ENCODE results near the gene GRM7. TPM values are rescaled to one million over a fixed set of nuclear protein-coding genes. Genes with fewer than 3 reads are reported as not detected.

The GRM7 gene
- total and polyA plus RNA-seq, 4 donors: 0.08 to 0.33 TPM; not detected in 2

GRCh38 chr3:7632305-7632704 lies 771.4 kb downstream of the GRM7 start:
- no peak overlapping the region for H3K27ac ChIP-seq (ENCODE audit: low read depth in 1 of 2, low read length in 2 of 2)
- H3K9me3 ChIP-seq (ENCODE audit: control insufficient read depth in 4 of 4, low read length in 3 of 4): no peaks in the 10 kb centered on the region
- H3K4me3 ChIP-seq (ENCODE audit: low read depth in 1 of 3, low read length in 3 of 3): no peak overlapping the region
- no peaks in the 10 kb centered on the region for H3K36me3 ChIP-seq (ENCODE audit: control insufficient read depth in 4 of 4, insufficient read depth in 3 of 4, low read depth in 1 of 4, low read length in 3 of 4)
- no peak overlapping the region for H3K9ac ChIP-seq (ENCODE audit: low read depth in 1 of 2, low read length in 2 of 2)
- TF ChIP-seq REST (IDR thresholded peaks at IDR 0.05) (no peak), CTCF (IDR thresholded peaks at IDR 0.05; ENCODE audit: low read depth, low read length, missing input control) (no peak), NR2F2 (IDR thresholded peaks at IDR 0.05) (no peak), FOXA1 (IDR thresholded peaks at IDR 0.05) (no peak), ZBTB33 (IDR thresholded peaks at IDR 0.05) (no peak)
- peaks cover 2 to 12% (median 10%) of the 10 kb centered on the region in 4 donors for H3K4me1 ChIP-seq (ENCODE audit: control insufficient read depth in 4 of 4, insufficient read depth in 4 of 4, low read length in 3 of 4)
- no peak for DNase-seq (ENCODE audit: low spot score)
- H3K27me3 ChIP-seq (ENCODE audit: control insufficient read depth in 4 of 4, insufficient read depth in 4 of 4, low read length in 3 of 4): no peaks in the 10 kb centered on the region

- no peaks in the 10 kb centered on the region for H3K36me3 ChIP-seq (ENCODE audit: control insufficient read depth in 4 of 4, insufficient read depth in 3 of 4, low read depth in 1 of 4, low read length in 3 of 4)
- 62% methylated on average over 5 of the region's 5 CpGs for WGBS
- DNase-seq (ENCODE audit: low spot score): no peak
- no peak overlapping the region for H3K4me3 ChIP-seq (ENCODE audit: low read depth in 1 of 3, low read length in 3 of 3)
- no peak overlapping the region for H3K27ac ChIP-seq (ENCODE audit: low read depth in 1 of 2, low read length in 2 of 2)
- H3K9ac ChIP-seq (ENCODE audit: low read depth in 1 of 2, low read length in 2 of 2): no peak overlapping the region
- H3K4me1 ChIP-seq (ENCODE audit: control insufficient read depth in 4 of 4, insufficient read depth in 4 of 4, low read length in 3 of 4): peaks cover 0 to 19% (median 4%) of the 10 kb centered on the region in 4 donors
- no peaks in the 10 kb centered on the region for H3K27me3 ChIP-seq (ENCODE audit: control insufficient read depth in 4 of 4, insufficient read depth in 4 of 4, low read length in 3 of 4)
- no peaks in the 10 kb centered on the region for H3K9me3 ChIP-seq (ENCODE audit: control insufficient read depth in 4 of 4, low read length in 3 of 4)
- no peak for TF ChIP-seq RAD21 (IDR thresholded peaks at IDR 0.05)
- no peak for TF ChIP-seq HNF4G (IDR thresholded peaks at IDR 0.05)
- TF ChIP-seq MAX (IDR thresholded peaks at IDR 0.05): no peak
- no peak for TF ChIP-seq TAF1 (conservative IDR thresholded peaks at IDR 0.05)
- no peak for TF ChIP-seq EGR1 (IDR thresholded peaks at IDR 0.05; ENCODE audit: low read depth in 2 of 2)
- no peak for TF ChIP-seq HNF4A (conservative IDR thresholded peaks at IDR 0.05)
- TF ChIP-seq RXRA (IDR thresholded peaks at IDR 0.05): no peak
- TF ChIP-seq SP1 (IDR thresholded peaks at IDR 0.05): no peak
- no peak for TF ChIP-seq FOXA1 (IDR thresholded peaks at IDR 0.05)
- TF ChIP-seq REST (IDR thresholded peaks at IDR 0.05): no peak
- no peak for TF ChIP-seq GABPA (IDR thresholded peaks at IDR 0.05 in 1 of 2, conservative IDR thresholded peaks at IDR 0.05 in 1 of 2)
- TF ChIP-seq NR2F2 (IDR thresholded peaks at IDR 0.05): no peak
- TF ChIP-seq ZBTB33 (IDR thresholded peaks at IDR 0.05): no peak
- TF ChIP-seq JUND (IDR thresholded peaks at IDR 0.05): no peak
- TF ChIP-seq FOXA2 (IDR thresholded peaks at IDR 0.05): no peak
- no peak for TF ChIP-seq YY1 (IDR thresholded peaks at IDR 0.05)
- TF ChIP-seq CTCF (IDR thresholded peaks at IDR 0.05; ENCODE audit: low read depth, low read length, missing input control): no peak
These were observed 776.8 kb downstream of the GRM7 start for GRCh38 chr3:7637694-7638093.

Data from liver (tissue), 9 donors.